ENCODE results near the gene LIN9. TPM values are rescaled to one million over a fixed set of nuclear protein-coding genes. Genes with fewer than 3 reads are reported as not detected.

Gene LIN9
- total and polyA plus RNA-seq, 10 donors: 1.8 to 6.3 (median 3.1) TPM

DNA sequence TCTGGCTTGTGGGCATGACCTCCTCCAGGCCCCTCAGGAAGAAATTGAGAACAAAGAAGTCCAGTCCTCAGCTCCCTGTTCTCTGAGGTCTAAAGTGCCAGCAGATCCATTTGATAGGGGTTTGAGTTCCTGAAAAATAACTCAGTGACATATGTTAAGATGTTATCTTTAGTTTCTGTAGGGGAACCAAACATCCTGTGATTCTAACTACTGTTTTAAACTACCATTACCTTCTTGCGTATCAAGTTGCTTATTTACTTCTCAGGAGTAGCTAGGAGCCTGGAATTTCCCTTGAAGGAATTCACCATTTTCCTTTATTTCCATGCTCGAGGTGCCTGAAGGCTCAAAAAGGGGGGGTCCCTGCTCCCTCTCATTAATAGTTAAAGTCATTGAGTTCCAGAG is 18.8 kb upstream of the LIN9 start:
- Histone ChIP-seq H3K4me3 (no peak overlapping the region), H3K36me3 (no peaks in the 10 kb centered on the region), H3K9me3 (no peaks in the 10 kb centered on the region), H3K4me1 (peaks cover 0 to under 1% (median under 1%) of the 10 kb centered on the region in 6 donors), H3K27ac (no peak overlapping the region), H3K27me3 (replicated peaks in 1 of 7) (no peaks in the 10 kb centered on the region)
- intact Hi-C loops (cut with DNase I; ENCODE audit: low total_unique reads): no loop called here
- TF ChIP-seq, protein P1, sequence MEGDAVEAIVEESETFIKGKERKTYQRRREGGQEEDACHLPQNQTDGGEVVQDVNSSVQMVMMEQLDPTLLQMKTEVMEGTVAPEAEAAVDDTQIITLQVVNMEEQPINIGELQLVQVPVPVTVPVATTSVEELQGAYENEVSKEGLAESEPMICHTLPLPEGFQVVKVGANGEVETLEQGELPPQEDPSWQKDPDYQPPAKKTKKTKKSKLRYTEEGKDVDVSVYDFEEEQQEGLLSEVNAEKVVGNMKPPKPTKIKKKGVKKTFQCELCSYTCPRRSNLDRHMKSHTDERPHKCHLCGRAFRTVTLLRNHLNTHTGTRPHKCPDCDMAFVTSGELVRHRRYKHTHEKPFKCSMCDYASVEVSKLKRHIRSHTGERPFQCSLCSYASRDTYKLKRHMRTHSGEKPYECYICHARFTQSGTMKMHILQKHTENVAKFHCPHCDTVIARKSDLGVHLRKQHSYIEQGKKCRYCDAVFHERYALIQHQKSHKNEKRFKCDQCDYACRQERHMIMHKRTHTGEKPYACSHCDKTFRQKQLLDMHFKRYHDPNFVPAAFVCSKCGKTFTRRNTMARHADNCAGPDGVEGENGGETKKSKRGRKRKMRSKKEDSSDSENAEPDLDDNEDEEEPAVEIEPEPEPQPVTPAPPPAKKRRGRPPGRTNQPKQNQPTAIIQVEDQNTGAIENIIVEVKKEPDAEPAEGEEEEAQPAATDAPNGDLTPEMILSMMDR (IDR thresholded peaks at IDR 0.05 in 8 of 11, conservative IDR thresholded peaks at IDR 0.05 in 3 of 11): no peak
- TF ChIP-seq POLR2AphosphoS5 (IDR thresholded peaks at IDR 0.05) (no peak), POLR2A (IDR thresholded peaks at IDR 0.05) (no peak)
- no peak for DNase-seq
- WGBS, 5 donors: 44 to 61% (median 54%) methylated on average over 2 of the region's 2 CpGs

DNA sequence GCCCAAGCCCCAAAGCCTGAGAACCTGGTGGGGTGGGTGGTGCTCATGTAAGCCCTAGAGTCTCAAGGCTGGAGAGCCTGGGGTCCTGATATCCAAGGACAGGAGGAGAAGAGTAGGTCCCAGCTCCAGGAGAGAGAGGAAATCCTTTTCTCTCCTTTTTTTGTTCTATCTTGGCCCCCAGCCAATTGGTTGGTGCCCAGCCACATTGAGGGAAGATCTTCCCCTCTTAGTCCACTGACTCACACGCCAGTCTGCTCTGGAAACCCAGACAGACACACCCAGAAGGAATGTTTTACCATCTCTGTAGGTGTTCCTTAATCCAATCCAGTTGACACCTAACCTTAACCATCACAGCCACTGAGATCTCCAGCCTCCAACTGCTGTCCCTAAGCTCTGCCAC is 16.2 kb upstream of the LIN9 start:
- Histone ChIP-seq H3K27ac (no peak overlapping the region), H3K4me1 (no peaks in the 10 kb centered on the region), H3K27me3 (replicated peaks in 1 of 7) (peaks cover 0 to 8% (median 0%) of the 10 kb centered on the region in 7 donors), H3K4me3 (no peak overlapping the region), H3K9me3 (no peaks in the 10 kb centered on the region), H3K36me3 (no peaks in the 10 kb centered on the region)
- intact Hi-C loops (cut with DNase I; ENCODE audit: low total_unique reads): no loop called here
- TF ChIP-seq POLR2AphosphoS5 (IDR thresholded peaks at IDR 0.05) (no peak), POLR2A (IDR thresholded peaks at IDR 0.05) (no peak)
- TF ChIP-seq, protein P1 (IDR thresholded peaks at IDR 0.05 in 8 of 11, conservative IDR thresholded peaks at IDR 0.05 in 3 of 11): no peak
- 45 to 86% (median 54%) methylated on average over 1 of the region's 1 CpG for WGBS, 5 donors
- DNase-seq: no peak

DNA sequence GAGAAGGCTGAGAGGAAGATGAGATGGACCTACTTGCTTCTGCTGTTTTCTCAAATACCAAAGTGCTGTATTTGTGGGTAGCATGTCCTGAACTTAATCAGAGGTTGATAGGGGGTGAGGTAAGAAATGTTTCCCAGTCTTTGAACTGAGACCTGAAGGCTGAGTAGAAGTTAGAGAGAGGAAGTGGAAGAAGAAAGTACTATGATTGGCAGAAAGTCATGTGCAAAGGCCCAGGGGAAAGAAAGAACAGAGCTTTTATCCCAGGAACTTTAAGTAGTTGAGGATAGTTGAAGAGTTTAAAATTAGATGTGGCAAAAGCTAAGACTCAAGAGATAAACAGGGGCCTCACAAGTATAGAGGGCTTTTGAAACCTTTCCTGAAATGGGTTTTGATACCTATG is 15.5 kb upstream of the LIN9 start:
- intact Hi-C loops (cut with DNase I; ENCODE audit: low total_unique reads): no loop called here
- no peak overlapping the region for H3K27ac ChIP-seq
- H3K4me1 ChIP-seq: no peaks in the 10 kb centered on the region
- H3K36me3 ChIP-seq: no peaks in the 10 kb centered on the region
- no peak for DNase-seq
- no peaks in the 10 kb centered on the region for H3K9me3 ChIP-seq
- TF ChIP-seq POLR2A (IDR thresholded peaks at IDR 0.05) (no peak), POLR2AphosphoS5 (IDR thresholded peaks at IDR 0.05) (no peak)
- TF ChIP-seq, protein P1 (IDR thresholded peaks at IDR 0.05 in 8 of 11, conservative IDR thresholded peaks at IDR 0.05 in 3 of 11): no peak
- peaks cover 0 to 8% (median 0%) of the 10 kb centered on the region in 7 donors for H3K27me3 ChIP-seq (replicated peaks in 1 of 7)
- no peak overlapping the region for H3K4me3 ChIP-seq

DNA sequence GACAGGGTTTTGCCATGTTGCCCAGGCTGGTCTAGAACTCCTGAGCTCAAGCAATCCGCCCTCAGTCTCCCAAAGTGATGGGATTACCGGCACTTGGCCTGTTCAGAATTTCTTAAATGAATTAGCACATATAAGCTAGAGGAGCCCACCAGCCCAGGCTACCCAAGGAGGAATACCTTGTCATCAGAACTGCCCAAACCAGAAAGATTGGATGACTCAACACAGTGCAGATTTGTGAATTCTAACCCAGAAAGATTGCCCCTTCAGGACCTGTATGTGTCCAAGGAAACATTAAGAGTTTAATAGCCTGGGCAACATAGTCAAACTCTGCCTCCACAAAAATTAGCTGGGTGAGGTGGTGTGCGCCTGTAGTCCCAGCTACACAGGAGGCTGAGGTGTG is 14.0 kb upstream of the LIN9 start:
- DNase-seq: no peak
- H3K27me3 ChIP-seq (replicated peaks in 1 of 7): peaks cover 0 to 8% (median 0%) of the 10 kb centered on the region in 7 donors
- TF ChIP-seq POLR2A (IDR thresholded peaks at IDR 0.05) (no peak), POLR2AphosphoS5 (IDR thresholded peaks at IDR 0.05) (no peak)
- TF ChIP-seq, protein P1 (IDR thresholded peaks at IDR 0.05 in 8 of 11, conservative IDR thresholded peaks at IDR 0.05 in 3 of 11): no peak
- no peak overlapping the region for H3K27ac ChIP-seq
- intact Hi-C loops (cut with DNase I; ENCODE audit: low total_unique reads): no loop called here
- H3K4me1 ChIP-seq: no peaks in the 10 kb centered on the region
- no peaks in the 10 kb centered on the region for H3K36me3 ChIP-seq
- 91 to 98% (median 95%) methylated on average over 3 of the region's 3 CpGs for WGBS, 5 donors
- H3K9me3 ChIP-seq: no peaks in the 10 kb centered on the region
- H3K4me3 ChIP-seq: no peak overlapping the region
